RPMI7951 (cell line): ENCODE measurements around the gene THSD4. TPM values are rescaled to one million over a fixed set of nuclear protein-coding genes. Genes with fewer than 3 reads are reported as not detected.

Source experiments
- DNase-seq: peaks from one replicate; pipeline ENCODE4 v3.0.0-alpha.2; 2012; ENCODE audit warnings: low read depth
- total RNA-seq: library from RNA; depleted of rRNA; stranded (reverse); fragments of >200 nt; shearing (Covaris generic); gene quantifications from 2 replicates; pipeline ENCODE4 v1.2.3, GENCODE V29; 2014

Gene THSD4
- total RNA-seq, 1 experiment from 2014 or later, result 25.2 TPM

DNA sequence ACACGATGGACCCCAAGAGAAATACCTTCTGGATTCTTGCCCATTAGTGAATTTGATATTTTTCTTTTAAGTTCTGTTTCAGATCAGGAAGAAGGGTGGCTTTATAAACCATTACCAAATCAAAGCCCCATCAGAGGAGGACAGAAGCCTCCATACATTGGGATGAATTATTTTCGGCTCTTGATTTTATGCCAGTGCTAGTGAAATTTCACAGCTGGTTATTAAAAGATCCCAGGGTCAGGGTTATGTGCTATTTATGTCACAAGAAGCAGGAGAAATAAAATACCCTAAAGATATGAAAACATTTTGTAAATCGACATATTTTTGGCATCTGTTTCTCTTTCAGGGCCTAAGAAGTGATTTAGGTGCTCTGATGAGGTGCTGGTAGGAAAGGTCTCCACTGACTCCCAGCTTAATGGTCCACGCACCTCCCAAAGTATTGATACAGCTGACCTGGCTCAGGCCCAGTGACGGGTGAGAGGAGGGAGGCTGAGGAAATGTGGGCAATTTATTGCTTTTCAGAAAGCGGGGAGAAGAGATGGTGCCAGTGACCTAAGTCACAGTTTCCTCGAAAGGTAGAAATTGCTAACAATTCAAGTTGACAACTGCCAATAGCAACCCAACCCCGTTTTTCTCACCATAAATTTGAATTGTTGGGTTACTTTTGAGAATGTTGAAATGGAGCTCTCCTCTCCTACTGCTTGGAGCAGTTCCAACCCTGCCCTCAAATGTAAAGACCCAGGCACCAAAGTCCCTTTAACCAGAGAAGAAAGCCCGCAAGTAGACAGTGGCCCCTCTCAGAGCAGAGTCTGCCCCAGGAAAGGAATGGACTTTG is 379.5 kb downstream of the THSD4 start:
- DNase-seq, result no peak

DNA sequence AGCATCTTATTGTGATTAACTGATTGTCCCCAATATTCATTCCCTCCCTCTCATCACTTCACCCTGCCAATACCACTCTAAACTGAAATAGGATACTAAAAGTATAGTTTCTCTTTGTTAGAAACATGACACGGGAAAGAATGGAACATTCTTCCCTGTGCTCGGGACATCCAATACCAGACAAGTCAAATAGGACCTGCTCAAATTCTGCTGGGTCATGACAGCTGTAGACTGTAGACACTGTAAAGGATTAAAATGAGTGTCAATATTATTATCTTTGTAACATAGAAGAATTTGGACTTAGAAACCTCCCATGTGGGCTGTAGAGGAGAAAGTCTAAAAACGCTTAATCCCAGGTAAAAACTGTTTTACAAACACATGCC is 380.1 kb downstream of the THSD4 start:
- DNase-seq, result no peak

DNA sequence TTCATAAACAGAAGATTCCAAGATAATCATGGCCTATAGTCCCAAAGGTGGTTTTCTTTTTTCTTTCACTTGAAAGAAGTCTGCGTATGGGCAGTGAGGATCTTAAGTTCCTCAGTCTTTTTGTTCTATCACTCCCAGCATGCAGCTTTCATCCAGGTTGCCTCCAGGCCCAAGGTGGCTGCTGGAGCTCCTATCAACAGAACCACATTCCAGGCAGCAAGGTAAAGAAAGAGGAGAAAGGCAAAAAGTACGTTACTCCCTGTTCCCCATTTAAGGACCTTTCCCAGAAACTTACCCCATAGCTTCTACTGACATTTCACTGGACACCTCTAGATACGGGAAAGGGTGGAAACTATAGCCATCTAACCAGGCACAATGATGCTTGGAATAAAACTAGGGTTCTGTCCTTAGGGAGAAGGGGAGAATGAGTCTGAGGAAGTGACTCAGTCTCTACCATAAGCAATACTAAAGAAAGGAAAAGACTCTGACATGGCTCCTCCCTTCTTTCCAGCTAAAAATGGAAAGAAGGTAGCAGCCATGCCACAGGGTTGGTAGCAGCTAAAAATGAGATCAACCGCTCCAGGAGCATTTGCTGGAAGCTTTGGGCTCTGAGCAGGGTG is 381.2 kb downstream of the THSD4 start:
- DNase-seq, result peak; percentile 81

DNA sequence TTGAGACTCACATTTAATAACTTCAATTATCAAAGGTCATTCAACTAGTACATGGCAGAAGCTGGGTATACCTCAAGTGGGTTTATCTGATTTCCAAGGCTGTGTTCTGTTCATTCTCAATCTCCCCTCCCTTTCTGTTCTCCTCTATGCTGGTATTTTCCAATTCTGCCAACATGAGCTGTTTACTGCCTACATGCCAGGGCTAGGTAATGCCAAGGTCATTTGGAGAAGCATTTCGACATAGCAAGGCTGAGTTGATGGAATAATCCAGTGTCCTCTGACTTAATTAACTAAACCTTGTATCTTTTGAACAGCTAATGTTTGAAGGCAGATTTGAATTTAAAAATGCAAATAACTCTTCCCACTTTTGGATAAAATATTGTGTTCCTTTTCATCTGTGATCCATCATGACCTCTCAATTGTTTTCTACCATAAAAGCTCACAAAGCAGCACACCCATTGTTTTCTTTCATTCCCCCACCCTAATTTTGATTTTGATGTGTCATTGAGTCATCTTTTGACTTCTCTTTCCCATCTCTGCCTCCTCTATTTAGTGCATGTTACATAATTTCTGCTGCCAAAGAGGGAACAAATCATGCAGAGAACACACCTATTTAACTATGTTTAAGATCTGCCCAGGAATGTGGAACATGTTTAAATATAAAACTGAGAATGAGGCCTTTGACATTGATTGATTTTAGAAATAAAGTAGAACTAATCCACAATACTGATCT is 386.2 kb downstream of the THSD4 start:
- DNase-seq, result no peak

DNA sequence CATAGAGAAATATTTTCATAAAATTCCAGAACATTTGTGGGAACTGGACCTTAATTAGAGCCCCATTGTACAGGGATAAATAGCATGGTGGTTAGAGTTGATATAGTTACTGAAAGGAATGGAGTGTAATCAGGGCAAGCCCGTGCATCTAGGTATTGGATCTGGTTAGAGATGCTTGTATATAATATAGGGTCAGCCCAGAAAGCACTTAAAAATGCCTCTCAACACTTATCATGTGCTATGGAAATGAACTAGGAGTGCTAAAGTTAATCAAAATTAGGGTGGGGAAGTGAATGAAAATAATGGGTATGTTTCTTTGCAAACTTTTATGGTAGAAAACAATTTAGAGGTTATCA is 386.8 kb downstream of the THSD4 start:
- DNase-seq, result no peak

DNA sequence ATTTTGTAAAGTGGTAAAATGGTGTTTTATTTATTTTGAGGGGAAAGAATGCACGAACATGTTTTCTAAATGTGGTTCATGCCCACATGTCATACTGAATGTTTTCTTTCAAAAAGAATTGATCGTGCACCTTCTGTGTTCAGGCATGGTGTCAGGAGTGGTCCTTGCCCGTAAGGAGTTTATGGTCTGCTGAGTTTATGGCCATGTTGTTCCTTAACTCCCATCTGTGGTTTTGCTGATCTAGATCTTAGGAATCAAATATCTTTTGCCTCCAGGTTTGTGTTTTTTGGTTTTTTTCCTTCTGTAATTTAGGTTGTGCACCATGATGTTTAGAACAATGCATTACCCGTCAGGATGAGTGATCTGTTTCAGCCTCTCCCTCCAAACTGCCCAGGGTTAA is 390.7 kb downstream of the THSD4 start:
- no peak for DNase-seq

DNA sequence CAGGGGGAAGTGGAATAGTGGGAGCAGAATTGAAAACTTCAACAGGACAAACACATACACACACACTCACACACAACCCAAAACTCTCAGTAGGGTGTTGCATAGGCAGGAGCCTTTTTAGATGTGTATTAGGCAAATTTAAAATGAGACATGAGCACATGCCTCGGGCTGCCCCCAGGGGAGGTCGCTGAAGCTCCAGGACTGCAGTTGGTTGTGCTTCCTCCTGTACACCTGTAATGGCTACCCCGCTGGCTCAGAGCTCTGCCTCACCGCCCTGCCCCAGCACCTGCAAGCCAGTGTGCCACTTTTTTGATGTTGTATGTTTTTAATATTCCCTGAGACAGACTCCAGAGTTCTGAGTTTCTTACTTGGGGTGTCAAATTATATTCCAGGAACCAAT is 391.7 kb downstream of the THSD4 start:
- no peak for DNase-seq

DNA sequence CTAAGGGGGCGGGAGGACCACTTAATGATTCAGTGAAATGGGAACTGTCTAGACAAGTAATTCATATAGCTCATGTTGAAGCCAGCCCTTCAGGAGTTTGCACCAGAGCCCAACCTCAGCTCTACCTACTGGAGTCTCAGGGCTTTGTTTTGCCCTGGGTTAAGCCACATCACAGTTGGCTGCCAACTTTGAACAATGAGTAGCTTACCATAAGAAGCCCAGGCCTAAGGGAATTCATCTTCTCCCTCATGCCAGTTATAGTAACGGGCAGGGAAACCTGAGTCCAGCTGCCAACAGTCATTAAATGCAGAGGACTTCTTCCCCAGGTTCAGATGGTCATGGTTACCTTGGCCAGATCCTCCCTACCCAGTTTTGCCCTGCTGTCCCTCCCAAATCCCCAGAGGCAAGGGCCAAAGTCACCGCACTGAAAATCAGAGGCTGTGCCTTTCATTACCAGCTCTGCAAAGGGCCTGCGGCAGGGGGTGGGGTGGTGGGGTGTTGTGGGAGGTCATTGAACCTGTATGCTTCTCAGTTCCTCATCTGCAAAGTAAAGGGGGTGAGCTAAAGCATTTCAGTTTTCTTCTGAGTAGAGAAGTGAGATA is 392.9 kb downstream of the THSD4 start:
- DNase-seq, result no peak

DNA sequence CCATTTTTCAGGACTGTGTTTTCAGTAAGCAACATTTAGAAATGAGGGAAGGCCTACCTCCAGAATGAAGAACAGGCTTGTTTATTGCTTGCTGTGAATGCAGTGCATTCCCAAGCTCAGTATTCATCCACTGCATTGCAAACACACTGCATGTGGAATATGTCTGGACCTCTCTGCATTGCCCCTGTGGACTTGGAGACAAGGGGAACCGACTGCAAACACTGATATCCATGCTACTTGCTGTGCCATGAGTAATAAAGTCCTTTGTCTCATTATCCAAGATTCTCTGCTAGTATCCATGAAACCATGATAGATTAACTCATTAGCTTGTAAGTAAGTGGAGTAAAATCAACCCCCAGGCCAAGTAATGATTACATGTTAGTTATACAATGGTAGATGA is 393.9 kb downstream of the THSD4 start:
- no peak for DNase-seq

DNA sequence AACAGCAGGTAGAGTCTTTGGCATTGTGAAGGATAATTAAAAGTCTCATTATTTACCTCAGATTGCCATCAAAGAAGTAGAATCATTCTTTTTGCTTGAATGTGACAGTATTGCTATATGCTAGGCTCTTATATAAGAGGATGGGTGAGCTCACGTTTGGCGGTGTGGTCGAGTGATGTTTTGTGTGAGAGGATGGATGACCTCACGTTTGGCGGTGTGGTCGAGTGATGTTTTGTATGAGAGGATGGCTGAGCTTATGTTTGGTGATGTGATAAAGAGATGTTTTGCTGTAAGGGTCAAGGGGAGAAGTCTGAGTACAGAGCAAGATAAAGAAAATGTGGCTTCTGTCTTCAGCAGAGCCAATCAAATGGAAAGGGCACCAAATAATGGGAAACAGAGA is 395.5 kb downstream of the THSD4 start:
- no peak for DNase-seq

DNA sequence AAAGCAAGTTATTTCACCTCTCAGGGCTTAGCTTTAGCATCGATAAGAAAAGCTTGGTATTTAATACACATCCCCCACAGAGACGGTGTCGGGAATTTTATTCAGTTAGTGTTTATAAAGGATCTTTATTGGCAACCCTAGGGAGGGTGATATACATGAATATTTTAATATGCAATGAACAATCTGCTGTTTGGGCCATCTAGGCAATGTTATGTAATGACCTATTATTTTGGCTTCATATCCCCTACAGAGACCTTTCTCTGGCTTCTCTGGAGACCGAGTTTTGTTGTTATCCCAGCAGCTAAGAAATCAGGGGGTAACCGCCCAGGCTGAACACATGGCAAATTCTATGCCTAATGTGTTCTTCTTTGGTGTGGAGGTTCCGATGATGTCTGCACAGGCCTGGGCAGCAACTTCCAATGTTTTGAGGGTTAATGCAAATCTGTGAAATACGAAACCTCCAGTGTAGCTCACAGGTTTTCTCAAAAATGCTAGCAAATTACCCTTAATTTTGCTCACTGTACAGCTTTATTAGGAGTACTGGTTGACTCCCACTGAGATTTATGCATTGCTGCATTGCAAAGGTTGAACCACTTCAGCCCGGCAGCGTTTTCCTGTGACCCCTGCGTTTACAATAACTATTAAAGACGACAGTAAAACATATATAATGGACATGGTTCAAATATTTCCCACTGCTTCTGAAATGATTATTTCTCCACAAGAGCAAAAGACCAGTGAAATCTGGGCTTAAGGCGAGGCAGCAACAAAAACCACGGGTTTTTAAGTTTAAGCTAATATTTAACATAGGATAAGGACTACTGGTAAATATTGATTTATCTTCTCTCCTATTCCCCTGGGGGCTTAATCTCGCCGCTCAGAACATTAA is 396.8 kb downstream of the THSD4 start:
- no peak for DNase-seq

DNA sequence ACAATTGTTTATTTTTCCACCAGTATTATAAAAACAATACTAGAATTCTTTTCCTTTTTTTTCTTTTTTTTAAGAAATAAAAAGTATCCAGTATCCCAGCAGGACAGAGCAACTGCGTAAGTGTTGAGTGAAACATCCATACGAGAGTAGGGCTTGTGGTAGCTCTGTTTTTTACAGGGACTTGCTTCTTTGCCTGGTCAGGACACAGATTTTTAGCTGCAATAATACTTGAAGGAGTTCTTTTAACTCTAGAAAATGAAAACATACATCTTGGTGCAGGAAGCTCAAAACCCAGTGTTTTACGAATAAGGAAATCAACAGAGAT is 397.4 kb downstream of the THSD4 start:
- DNase-seq, result no peak

DNA sequence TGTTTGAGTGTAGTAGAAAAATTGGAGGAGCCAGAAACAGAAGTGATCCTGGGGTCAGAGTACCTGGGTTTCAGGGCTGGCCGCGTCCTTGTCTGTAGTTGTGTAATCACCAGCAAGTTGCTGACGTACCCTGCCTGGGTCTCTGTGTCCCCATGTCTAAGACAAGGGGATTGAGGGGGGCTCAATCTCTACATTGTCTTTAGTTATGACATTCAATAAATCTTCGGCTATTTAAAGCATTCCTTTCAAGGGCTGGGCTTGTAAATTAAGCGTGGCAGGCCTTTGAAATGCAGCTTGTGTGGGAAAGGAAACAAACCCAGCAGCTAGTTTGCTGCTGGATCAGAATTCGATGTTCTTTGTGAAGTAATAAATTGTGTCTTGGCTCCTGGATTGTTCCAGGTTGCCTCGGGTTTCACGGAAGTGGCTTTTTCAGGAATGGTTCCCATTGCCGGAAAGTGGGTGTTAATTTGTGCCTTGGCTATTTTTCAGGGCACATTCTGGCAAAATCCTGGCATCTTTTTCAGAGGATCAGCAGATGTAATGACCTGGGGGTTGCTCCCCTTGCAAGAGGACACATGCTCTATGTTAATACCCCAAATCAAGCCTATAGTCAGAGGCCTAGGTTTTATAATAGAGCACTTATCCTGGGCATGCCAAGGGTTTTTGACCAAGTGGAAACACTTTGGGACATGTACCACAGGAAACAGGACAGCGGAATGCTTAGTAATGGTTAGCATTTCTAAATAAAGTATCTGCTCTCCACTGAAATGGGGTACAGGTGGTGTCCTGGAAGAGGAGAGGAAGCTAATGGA is 400.3 kb downstream of the THSD4 start:
- DNase-seq, result peak; percentile 33

DNA sequence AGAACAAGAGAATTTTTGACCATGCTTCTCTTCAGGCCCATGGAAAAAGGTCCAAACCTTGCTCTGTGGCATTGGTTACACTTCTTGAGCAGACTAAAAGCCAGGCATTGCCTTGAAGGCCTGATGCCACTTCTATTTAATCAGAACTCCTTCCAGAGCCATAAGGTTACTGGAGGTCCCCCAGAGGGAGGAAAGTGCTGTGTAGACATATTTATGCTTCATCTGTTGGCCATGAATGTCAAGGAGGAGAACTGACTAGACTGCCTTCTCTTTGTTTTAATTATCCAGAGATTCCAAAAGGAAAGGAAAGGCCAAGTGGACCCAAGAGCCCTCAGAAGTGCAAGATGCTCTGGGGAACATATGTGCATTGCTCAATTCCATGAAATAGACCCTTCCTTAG is 402.5 kb downstream of the THSD4 start:
- no peak for DNase-seq

DNA sequence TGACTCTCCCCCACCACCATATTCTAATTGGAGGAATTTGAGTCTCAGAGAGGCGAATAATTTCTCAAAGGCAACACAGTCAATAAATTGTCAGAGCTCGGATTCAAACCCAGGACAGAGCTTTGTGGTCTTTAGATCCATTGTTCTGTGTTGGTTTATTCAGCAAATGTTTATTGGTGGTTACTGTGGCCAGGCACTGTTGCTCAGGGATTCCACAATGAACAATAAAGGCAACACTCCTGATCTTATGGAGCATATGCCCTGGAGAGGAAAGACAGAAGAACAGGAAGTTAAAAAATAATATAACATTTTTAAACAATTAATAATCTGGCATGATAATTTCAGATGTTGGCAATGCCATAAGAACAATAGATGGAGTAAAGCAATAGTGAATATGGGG is 403.4 kb downstream of the THSD4 start:
- no peak for DNase-seq

DNA sequence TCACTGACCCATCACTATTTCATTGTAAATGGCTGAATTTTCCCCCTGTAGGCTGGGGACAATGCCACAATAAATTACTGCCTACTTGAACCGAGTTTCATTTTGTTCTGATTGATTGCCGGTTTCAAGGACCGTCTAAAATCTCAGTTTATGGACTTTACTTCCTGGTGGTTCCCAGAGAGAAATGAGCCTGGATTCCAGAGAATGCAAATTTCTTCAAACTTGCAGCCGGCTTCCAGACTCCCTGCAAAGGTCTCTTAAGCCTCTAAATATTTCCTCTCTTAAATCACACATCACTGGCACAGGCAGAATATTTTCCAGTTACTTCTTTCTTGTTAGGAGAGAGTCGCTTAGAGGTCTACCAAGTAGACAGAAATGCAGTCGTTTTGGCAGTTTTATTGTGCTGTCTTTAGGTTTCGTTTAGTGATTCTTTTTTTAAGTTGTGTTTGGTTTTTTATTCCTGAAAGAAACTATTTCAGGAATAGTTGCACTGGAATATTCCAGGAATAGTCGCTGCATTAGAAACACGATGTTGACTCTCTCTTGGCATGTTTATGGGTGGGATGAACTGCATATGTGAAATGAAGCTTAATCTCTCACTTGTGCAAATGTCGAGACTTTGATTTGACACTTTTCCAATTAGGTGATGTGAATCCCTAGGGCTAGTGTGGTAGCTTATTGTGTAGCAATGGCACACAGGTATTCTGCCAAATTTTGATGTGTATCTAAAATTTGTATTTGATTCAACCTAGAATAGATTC is 411.0 kb downstream of the THSD4 start:
- no peak for DNase-seq

DNA sequence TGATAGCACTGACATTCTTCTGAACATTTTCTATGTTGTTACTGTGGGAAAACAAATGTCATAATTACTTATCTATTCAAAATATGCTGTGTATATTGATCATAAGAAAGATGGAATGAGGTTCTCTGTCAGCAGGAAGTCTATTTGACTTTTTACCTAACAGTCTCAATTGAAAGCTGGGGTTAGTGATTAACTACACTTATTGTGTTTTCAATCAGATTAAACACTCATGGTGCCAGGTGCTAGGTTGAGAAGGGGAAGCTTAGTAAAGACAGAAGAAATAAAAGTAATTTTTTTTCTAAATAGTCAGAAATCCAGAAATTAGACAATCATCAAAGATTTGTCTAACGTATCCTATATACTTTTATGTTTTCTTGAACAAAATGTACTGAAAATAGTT is 414.1 kb downstream of the THSD4 start:
- no peak for DNase-seq

DNA sequence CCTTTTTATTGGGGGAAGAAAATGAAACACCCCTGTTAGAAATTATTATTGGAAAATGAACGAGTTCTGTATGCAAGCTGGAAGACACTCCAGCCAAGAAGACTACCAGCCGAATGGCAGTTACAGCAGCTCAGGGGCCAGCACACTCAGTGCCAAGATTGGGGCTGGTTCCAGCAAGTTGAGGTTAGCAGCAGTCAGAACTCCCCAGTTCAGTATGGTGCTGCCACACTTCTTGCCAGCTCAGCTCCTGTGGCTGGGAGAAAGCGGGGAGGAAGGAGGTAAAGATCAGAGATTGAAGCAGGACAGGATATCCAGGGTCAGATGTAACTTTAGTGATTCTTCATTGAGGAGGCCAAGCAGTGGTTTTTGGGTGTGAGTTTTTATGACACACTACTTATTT is 414.8 kb downstream of the THSD4 start:
- peak; percentile 68 for DNase-seq

DNA sequence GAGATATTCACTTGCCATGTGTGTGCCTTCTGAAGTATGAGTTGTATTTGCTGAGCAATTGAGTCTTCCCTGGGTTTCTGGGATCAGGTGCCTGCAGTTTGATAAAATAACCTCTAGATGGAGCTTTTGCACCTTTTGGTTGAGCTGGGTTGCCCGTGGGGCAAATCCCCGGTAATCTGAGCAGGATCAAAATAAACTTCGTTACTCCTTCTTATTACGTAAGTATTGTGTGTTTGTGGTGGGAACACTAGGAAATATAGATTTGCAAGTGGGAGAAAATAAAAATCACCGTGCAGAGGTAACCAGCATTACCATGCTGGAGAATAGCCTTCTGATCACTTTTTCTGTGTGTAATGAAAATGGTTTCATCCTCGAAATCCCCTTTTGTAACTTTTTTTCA is 417.7 kb downstream of the THSD4 start:
- DNase-seq, result peak; percentile 65

DNA sequence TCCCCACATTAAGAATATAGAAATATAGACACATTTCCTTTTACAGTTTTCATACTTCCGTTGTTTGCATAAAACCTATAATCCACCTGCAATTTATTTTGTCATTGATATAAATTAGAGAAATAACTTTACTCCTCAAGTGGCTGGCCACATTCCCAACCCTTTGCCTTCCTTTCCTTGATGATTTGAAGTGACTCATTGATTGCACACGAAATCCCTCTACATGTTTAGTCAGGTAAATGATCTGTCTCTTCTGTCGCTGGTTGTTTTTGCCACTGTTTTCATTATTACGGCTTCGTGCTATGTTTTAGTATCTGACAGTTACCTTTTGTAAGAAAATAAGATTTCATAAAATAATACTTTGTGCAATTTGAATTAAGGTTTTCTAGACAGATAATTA is 422.9 kb downstream of the THSD4 start:
- DNase-seq, result no peak
